Fibroblast of lung (primary cell): ENCODE data around the gene CERCAM.

Experiments used
- EZH2 ChIP-seq: IDR thresholded peaks from 2 replicates; pipeline ENCODE4 v1.5.1; 2012; ENCODE audit warnings: low read length, control low read depth, mild to moderate bottlenecking; ENCODE audit errors: missing control alignments
- TF ChIP-seq, protein P1 (sequence below), 2 donors: IDR thresholded peaks in 1 of 2; conservative IDR thresholded peaks in 1 of 2; 1 replicate in 1 of 2; 2 replicates in 1 of 2; pipeline ENCODE4 v1.5.1; 2011 to 2012; ENCODE audit warnings: low read length in 2 of 2, control low read depth in 1 of 2, inconsistent platforms in 1 of 2, low read depth in 1 of 2, mild to moderate bottlenecking in 1 of 2

DNA sequence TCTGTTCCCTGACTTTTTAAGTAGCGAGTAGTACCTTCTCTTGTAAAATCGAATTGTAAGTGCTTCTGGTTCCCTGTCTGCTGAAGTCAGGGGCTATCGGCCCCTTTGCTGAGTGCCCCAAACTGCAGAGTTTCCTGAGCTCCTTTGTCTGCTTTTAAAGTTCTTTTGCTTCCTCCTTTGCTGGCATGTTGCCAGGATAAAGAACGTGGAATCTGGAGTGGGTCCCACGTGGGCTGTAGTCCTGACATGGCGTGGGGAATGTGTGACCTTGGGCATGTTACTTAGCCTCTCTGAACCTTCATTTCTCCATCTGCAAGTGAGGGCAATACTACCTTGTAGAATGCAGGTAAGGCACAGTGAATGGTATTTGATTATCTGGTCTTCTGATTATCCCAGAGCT is 21.5 kb downstream of the CERCAM start:
- TF ChIP-seq EZH2, result no peak
- TF ChIP-seq, protein P1, sequence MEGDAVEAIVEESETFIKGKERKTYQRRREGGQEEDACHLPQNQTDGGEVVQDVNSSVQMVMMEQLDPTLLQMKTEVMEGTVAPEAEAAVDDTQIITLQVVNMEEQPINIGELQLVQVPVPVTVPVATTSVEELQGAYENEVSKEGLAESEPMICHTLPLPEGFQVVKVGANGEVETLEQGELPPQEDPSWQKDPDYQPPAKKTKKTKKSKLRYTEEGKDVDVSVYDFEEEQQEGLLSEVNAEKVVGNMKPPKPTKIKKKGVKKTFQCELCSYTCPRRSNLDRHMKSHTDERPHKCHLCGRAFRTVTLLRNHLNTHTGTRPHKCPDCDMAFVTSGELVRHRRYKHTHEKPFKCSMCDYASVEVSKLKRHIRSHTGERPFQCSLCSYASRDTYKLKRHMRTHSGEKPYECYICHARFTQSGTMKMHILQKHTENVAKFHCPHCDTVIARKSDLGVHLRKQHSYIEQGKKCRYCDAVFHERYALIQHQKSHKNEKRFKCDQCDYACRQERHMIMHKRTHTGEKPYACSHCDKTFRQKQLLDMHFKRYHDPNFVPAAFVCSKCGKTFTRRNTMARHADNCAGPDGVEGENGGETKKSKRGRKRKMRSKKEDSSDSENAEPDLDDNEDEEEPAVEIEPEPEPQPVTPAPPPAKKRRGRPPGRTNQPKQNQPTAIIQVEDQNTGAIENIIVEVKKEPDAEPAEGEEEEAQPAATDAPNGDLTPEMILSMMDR (conservative IDR thresholded peaks at IDR 0.05 in 1 of 2, IDR thresholded peaks at IDR 0.05 in 1 of 2; ENCODE audit: low read depth in 1 of 2, low read length in 2 of 2), result no peak
